ENCODE measurements around the gene MGAT4B. TPM values are rescaled to one million over a fixed set of nuclear protein-coding genes. Genes with fewer than 3 reads are reported as not detected.
A peak's percentile ranks its signal among the peaks of the same experiment; 100 is the strongest.

Gene MGAT4B
- total RNA-seq, 2 experiments from 2014 or later, result 61.1 to 96.5 TPM

DNA sequence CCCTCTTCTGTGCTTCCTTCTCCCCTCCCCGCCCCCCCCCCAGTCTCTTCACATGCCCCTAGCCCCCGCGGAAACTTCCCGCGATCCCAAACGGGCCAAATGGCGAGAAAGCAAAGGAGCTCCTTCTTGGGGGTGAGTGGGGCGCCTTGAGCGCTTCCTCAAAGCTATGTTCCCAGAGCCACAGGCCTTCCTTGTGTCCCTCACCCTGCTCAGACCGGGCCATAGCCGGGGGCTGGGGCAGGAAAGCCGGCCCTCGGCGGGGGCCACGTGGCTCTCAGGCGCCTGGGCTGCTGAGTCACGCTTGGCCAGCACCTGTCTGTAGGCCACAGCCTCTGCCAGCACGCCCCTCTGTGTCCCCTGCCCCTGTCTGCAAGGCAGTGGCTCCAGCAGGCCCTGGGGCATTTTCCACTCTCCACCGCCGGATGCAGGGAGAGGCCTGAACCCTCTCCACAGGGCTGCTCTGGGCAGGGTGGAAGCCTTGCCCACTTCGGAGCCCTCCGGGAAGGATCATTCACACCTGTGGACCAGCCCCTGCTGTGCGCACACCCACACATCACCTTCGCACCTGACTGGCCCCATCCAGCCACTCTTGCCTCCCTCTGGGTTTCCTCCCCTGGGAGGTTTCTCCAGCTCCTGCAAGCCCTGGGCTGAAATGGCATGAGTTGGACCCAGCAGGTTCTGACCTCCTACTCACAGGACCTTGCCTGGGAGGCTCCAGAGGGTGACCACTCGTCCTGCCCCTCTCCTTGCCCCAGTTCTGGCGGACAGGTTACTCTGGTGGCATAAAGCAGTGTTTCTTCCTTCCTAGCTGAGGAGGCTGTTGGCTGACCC, 12.8 kb upstream of the MGAT4B start:
- TF ChIP-seq, protein P1, sequence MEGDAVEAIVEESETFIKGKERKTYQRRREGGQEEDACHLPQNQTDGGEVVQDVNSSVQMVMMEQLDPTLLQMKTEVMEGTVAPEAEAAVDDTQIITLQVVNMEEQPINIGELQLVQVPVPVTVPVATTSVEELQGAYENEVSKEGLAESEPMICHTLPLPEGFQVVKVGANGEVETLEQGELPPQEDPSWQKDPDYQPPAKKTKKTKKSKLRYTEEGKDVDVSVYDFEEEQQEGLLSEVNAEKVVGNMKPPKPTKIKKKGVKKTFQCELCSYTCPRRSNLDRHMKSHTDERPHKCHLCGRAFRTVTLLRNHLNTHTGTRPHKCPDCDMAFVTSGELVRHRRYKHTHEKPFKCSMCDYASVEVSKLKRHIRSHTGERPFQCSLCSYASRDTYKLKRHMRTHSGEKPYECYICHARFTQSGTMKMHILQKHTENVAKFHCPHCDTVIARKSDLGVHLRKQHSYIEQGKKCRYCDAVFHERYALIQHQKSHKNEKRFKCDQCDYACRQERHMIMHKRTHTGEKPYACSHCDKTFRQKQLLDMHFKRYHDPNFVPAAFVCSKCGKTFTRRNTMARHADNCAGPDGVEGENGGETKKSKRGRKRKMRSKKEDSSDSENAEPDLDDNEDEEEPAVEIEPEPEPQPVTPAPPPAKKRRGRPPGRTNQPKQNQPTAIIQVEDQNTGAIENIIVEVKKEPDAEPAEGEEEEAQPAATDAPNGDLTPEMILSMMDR (conservative IDR thresholded peaks at IDR 0.05; ENCODE audit: low read length), result no peak
- TF ChIP-seq EZH2phosphoT487 (IDR thresholded peaks at IDR 0.05; ENCODE audit: borderline replicate concordance, low read depth, low read length), result no peak
- Histone ChIP-seq H3K27ac (ENCODE audit: low read depth, low read length, poor library complexity, severe bottlenecking) (peak overlapping the region; percentile 59), H3K4me3 (ENCODE audit: low read depth, low read length, poor library complexity, severe bottlenecking) (peak overlapping the region; percentile 99), H3K9me3 (ENCODE audit: low read length) (no peaks in the 10 kb centered on the region), H2AFZ (ENCODE audit: low read length) (peak overlapping the region; percentile 43; the same call in 1 of the 2 replicates), H3K79me2 (ENCODE audit: insufficient read depth, low read depth, low read length) (peaks cover 22% of the 10 kb centered on the region; the same call in 1 of the 2 replicates), H3K4me2 (ENCODE audit: low read length) (peak overlapping the region; percentile 95), H3K4me1 (ENCODE audit: insufficient read depth, low read length, poor library complexity, severe bottlenecking) (peaks cover 32% of the 10 kb centered on the region), H3K9me2 (ENCODE audit: insufficient read depth, low read length) (no peaks in the 10 kb centered on the region), H4K20me1 (ENCODE audit: insufficient read depth, low read length) (peaks cover 4% of the 10 kb centered on the region; the same call in 1 of the 2 replicates), H3K36me3 (ENCODE audit: insufficient read depth, low read length) (peaks cover 18% of the 10 kb centered on the region)
- DNase-seq (ENCODE audit: low spot score), result peak; percentile 47
- BruUV-seq (replicated peaks), result no TSS peak
- intact Hi-C loops (cut with micrococcal nuclease; ENCODE audit: unreplicated experiment), result loop anchor here (1.0 to 10.0 kb wide), 3 partner anchors 13 to 675 kb away; partner anchors contain the start of genes CNOT6, MGAT4B and MRNIP
- ChIA-PET POLR2A (interaction anchor here (0.8 to 1.6 kb wide), 4 partner anchors 8 to 95 kb away, joined by 3 to 5 read pairs (median 3); no protein-coding TSS in a partner anchor), CTCF (ENCODE audit: unreplicated experiment) (interaction anchor here (0.6 kb wide), 1 partner anchor 31 kb away, joined by 4 read pairs; no protein-coding TSS in a partner anchor)

- no TSS peak for BruUV-seq (replicated peaks)
- intact Hi-C loops (cut with micrococcal nuclease; ENCODE audit: unreplicated experiment), result loop anchor here (1.0 kb wide), 1 partner anchor 13 kb away; the partner anchor contains the start of gene MGAT4B
- Histone ChIP-seq H3K4me3 (ENCODE audit: low read depth, low read length, poor library complexity, severe bottlenecking) (peak overlapping the region; percentile 99), H3K27ac (ENCODE audit: low read depth, low read length, poor library complexity, severe bottlenecking) (peak overlapping the region; percentile 59), H3K36me3 (ENCODE audit: insufficient read depth, low read length) (peaks cover 11% of the 10 kb centered on the region), H3K4me1 (ENCODE audit: insufficient read depth, low read length, poor library complexity, severe bottlenecking) (peaks cover 32% of the 10 kb centered on the region), H2AFZ (ENCODE audit: low read length) (peak overlapping the region; percentile 43; the same call in 1 of the 2 replicates), H3K9me2 (ENCODE audit: insufficient read depth, low read length) (no peaks in the 10 kb centered on the region), H3K79me2 (ENCODE audit: insufficient read depth, low read depth, low read length) (peaks cover 22% of the 10 kb centered on the region; the same call in 1 of the 2 replicates), H3K9me3 (ENCODE audit: low read length) (no peaks in the 10 kb centered on the region), H3K4me2 (ENCODE audit: low read length) (peak overlapping the region; percentile 95), H4K20me1 (ENCODE audit: insufficient read depth, low read length) (peaks cover 4% of the 10 kb centered on the region; the same call in 1 of the 2 replicates)
- TF ChIP-seq, protein P1 (conservative IDR thresholded peaks at IDR 0.05; ENCODE audit: low read length), result no peak
- no peak for TF ChIP-seq EZH2phosphoT487 (IDR thresholded peaks at IDR 0.05; ENCODE audit: borderline replicate concordance, low read depth, low read length)
- DNase-seq (ENCODE audit: low spot score), result peak; percentile 87
- POLR2A ChIA-PET, result interaction anchor here (0.8 to 1.6 kb wide), 4 partner anchors 7 to 95 kb away, joined by 3 to 5 read pairs (median 3); no protein-coding TSS in a partner anchor
- CTCF ChIA-PET (ENCODE audit: unreplicated experiment), result interaction anchor here (0.6 kb wide), 1 partner anchor 32 kb away, joined by 4 read pairs; no protein-coding TSS in a partner anchor
Measured at GRCh38 chr5:179818746-179819295, 12.2 kb upstream of the MGAT4B start.
